K562 (cell line): Measurements from ENCODE around the gene ACADVL. TPM values are rescaled to one million over a fixed set of nuclear protein-coding genes. Genes with fewer than 3 reads are reported as not detected.

Source experiments
- ATAC-seq: fragments of 200-7000 bp; cut with Tn5 transposase; 3 replicates; pipeline ENCODE4 v1.9.1; 2020; ENCODE audit warnings: moderate library complexity
- BruUV-seq: library from RNA; stranded (reverse); fragments of 400-500 nt; replicated peaks from 2 replicates; lab custom pipeline; 2021; lab: Mats Ljungman, UMichigan
- CTCF ChIA-PET: fragments of 300-600 bp; formaldehyde crosslinking; extraction: SDS; loops from one replicate; lab custom pipeline; 2021; ENCODE audit warnings: low intra/inter-chr PET ratio; lab: Yijun Ruan, JAX
- POLR2A ChIA-PET: fragments of 300-600, 350-650 bp; sonication (Branson Sonifier 250); formaldehyde crosslinking; extraction: SDS; loops from one replicate; lab custom pipeline; 2021; ENCODE audit warnings: antibody characterized with exemption, inconsistent platforms; lab: Yijun Ruan, JAX
- DNase-seq, 4 experiments: peaks; one replicate each; pipeline versions ENCODE4 v3.0.0 to v3.0.0-alpha.2; 2011 to 2018; ENCODE audit warnings: low spot score in 3 of 4, mixed read lengths in 3 of 4; ENCODE audit errors: extremely low read depth in 1 of 4
- FAIRE-seq: peaks from 2 replicates; lab custom pipeline; 2011; peaks lifted over from hg19 to GRCh38; lab: Jason Lieb, UNC
- H2AFZ ChIP-seq: 2 replicates; pipeline ENCODE4 v1.6.0; 2011; ENCODE audit warnings: low read depth, low read length, control low read depth, inconsistent platforms
- H3K27ac ChIP-seq: fragments of 200-600 bp; 3 replicates; pipeline ENCODE4 v1.8.0; 2011; ENCODE audit warnings: low read depth, mild to moderate bottlenecking, control low read depth, inconsistent platforms, low read length, moderate library complexity, mixed read lengths; ENCODE audit errors: extremely low read depth
- H3K27me3 ChIP-seq, 2 experiments: fragments of 300-600 bp in 1 of 2; 2 replicates in 1 of 2; 3 replicates in 1 of 2; pipeline versions ENCODE4 v1.6.0 to v1.8.0; 2011; ENCODE audit warnings: inconsistent platforms in 2 of 2, low read length in 2 of 2, mild to moderate bottlenecking in 1 of 2, mixed read lengths in 1 of 2, moderate library complexity in 1 of 2; ENCODE audit not compliant: control insufficient read depth in 2 of 2, insufficient read depth in 2 of 2
- H3K36me3 ChIP-seq: fragments of 300-600 bp; 3 replicates; pipeline ENCODE4 v1.8.0; 2011; ENCODE audit warnings: mild to moderate bottlenecking, low read length, inconsistent platforms; ENCODE audit not compliant: control insufficient read depth, insufficient read depth
- H3K4me1 ChIP-seq, 2 experiments: fragments of 200-600 bp in 1 of 2; replicated peaks in 1 of 2; 2 replicates in 1 of 2; 3 replicates in 1 of 2; pipeline versions ENCODE4 v1.5.1 to v1.8.0; 2011; ENCODE audit warnings: inconsistent platforms in 2 of 2, low read length in 2 of 2, mild to moderate bottlenecking in 1 of 2, mixed read lengths in 1 of 2, moderate library complexity in 1 of 2; ENCODE audit not compliant: control insufficient read depth in 2 of 2, insufficient read depth in 2 of 2
- H3K4me2 ChIP-seq: 2 replicates; pipeline ENCODE4 v1.6.1; 2011; ENCODE audit warnings: low read length, control low read depth, inconsistent platforms, mixed read lengths; ENCODE audit not compliant: insufficient read depth
- H3K4me3 ChIP-seq: fragments of 200-600 bp; sonication (generic), shearing (Covaris generic); 2 replicates; pipeline ENCODE4 v1.5.1; 2016; ENCODE audit warnings: control low read depth, inconsistent platforms
- H3K79me2 ChIP-seq: fragments of 200-600 bp; 3 replicates; pipeline ENCODE4 v1.8.0; 2011; ENCODE audit warnings: low read length, inconsistent platforms; ENCODE audit not compliant: control insufficient read depth, insufficient read depth
- H3K9ac ChIP-seq, 2 experiments: 2 replicates each; pipeline versions ENCODE4 v1.6.0 to v1.6.1; 2011; ENCODE audit warnings: low read depth in 2 of 2, low read length in 2 of 2, control low read depth in 1 of 2, inconsistent platforms in 1 of 2, mild to moderate bottlenecking in 1 of 2, mixed read lengths in 1 of 2; ENCODE audit not compliant: insufficient read depth in 1 of 2
- H3K9me1 ChIP-seq: one replicate; pipeline ENCODE4 v1.6.0; 2011; ENCODE audit warnings: inconsistent platforms, mild to moderate bottlenecking, low read length, moderate library complexity; ENCODE audit not compliant: control insufficient read depth, insufficient read depth
- H3K9me3 ChIP-seq: replicated peaks from 2 replicates; pipeline ENCODE4 v1.5.1; 2011; ENCODE audit warnings: low read depth, low read length, inconsistent platforms; ENCODE audit not compliant: control insufficient read depth, insufficient read depth
- H4K20me1 ChIP-seq: replicated peaks from 2 replicates; pipeline ENCODE4 v1.6.1; 2011; ENCODE audit warnings: low read length, inconsistent platforms, mixed read lengths; ENCODE audit not compliant: control insufficient read depth, insufficient read depth
- AFF1 ChIP-seq, 2 experiments: fragments of 450-650 bp; IDR thresholded peaks; 2 replicates each; pipeline ENCODE4 v1.6.1; 2018; ENCODE audit warnings: mild to moderate bottlenecking in 2 of 2, low read depth in 1 of 2; ENCODE audit not compliant: partially characterized antibody in 2 of 2
- PTRF ChIP-seq: fragments of 450-650 bp; IDR thresholded peaks from 2 replicates; pipeline ENCODE4 v1.6.1; 2016; ENCODE audit warnings: mild to moderate bottlenecking, missing genetic modification characterization, missing compliant biosample characterization
- SMARCA4 ChIP-seq: fragments of 450-650 bp; IDR thresholded peaks from 2 replicates; pipeline ENCODE4 v1.6.1; 2016
- TAL1 ChIP-seq: fragments of 450-650 bp; IDR thresholded peaks from 2 replicates; pipeline ENCODE4 v1.6.1; 2016; ENCODE audit warnings: mild to moderate bottlenecking
- THAP12 ChIP-seq: fragments of 250-450 bp; sonication (Bioruptor Pico); IDR thresholded peaks from 2 replicates; pipeline ENCODE4 v1.9.0; 2021; ENCODE audit warnings: mild to moderate bottlenecking, inconsistent platforms
- THRA ChIP-seq: fragments of 450-650 bp; IDR thresholded peaks from 2 replicates; pipeline ENCODE4 v1.6.1; 2017; ENCODE audit warnings: mild to moderate bottlenecking, moderate library complexity
- U2AF1 ChIP-seq: fragments of 200-400 bp; formaldehyde crosslinking; optimal IDR thresholded peaks from 2 replicates; pipeline ENCODE3; 2017; ENCODE audit warnings: mild to moderate bottlenecking, low read depth, low read length, moderate library complexity
- USF1 ChIP-seq: sonication (generic); formaldehyde crosslinking; IDR thresholded peaks from 2 replicates; pipeline ENCODE4 v1.9.0; 2022; ENCODE audit warnings: mild to moderate bottlenecking, missing genetic modification reagents
- YBX1 ChIP-seq: fragments of 450-650 bp; IDR thresholded peaks from 2 replicates; pipeline ENCODE4 v1.7.1; 2016; ENCODE audit warnings: mild to moderate bottlenecking
- ZFP1 ChIP-seq: fragments of 450-650 bp; formaldehyde crosslinking; IDR thresholded peaks from 2 replicates; pipeline ENCODE4 v1.4.0; 2020; ENCODE audit warnings: mild to moderate bottlenecking, mixed read lengths
- ZNF23 ChIP-seq: fragments of 250-450 bp; sonication (Bioruptor Pico); IDR thresholded peaks from 2 replicates; pipeline ENCODE4 v1.4.0; 2020; ENCODE audit warnings: mild to moderate bottlenecking
- ZNF354B ChIP-seq: fragments of 250-450 bp; sonication (Bioruptor Pico); IDR thresholded peaks from 2 replicates; pipeline ENCODE4 v1.4.0; 2020
- ZNF780A ChIP-seq: fragments of 250-450 bp; sonication (Bioruptor Pico); IDR thresholded peaks from 2 replicates; pipeline ENCODE4 v1.5.0; 2021; ENCODE audit warnings: mild to moderate bottlenecking
- WGBS: fragments of 100-300 bp; shearing (Covaris generic); methylation state at CpG from one replicate; pipeline ENCODE4 v1.1.6; 2016; ENCODE audit warnings: low coverage, mixed read lengths; ENCODE audit not compliant: insufficient coverage; ENCODE audit errors: missing lambda C conversion rate; 5-methylcytosine and 5-hydroxymethylcytosine counted together
- in situ Hi-C: fragments of 300-500 bp; cut with MboI; formaldehyde crosslinking; loops from 4 replicates; pipeline ENCODE4 v1.15.0; 2018; ENCODE audit warnings: inconsistent platforms, mixed read lengths
- intact Hi-C: fragments of 100-400 bp; cut with micrococcal nuclease; formaldehyde crosslinking; loops from 2 replicates; pipeline ENCODE4 v1.14.2; 2022
- polyA plus RNA-seq, 8 experiments: library from polyadenylated mRNA; depleted of rRNA in 4 of 8; stranded (reverse) in 5 of 8; unstranded in 3 of 8; fragments of >200 nt; fragmentation: Nextera tagmentation in 2 of 8; fragmentation: Illumina TruSeq in 1 of 8; extraction: Ambion mirVana in 2 of 8; extraction: Trizol in 1 of 8; gene quantifications; 2 replicates each; pipeline versions ENCODE4 v1.2.1 to v1.2.3, GENCODE V29; 2011 to 2014; ENCODE audit warnings: inconsistent platforms in 1 of 8, missing spikeins in 1 of 8
- total RNA-seq, 7 experiments: library from RNA; depleted of rRNA in 6 of 7; stranded (reverse); fragments of >200 nt in 6 of 7; fragmentation: Illumina TruSeq in 2 of 7; extraction: Trizol in 2 of 7; gene quantifications; 2 replicates each; pipeline versions ENCODE4 v1.2.1 to v1.2.3, GENCODE V29; 2011 to 2021; ENCODE audit warnings: low replicate concordance in 1 of 7

ACADVL gene
- total and polyA plus RNA-seq, 9 of the 15 experiments (the other 6 are each of a cell fraction or from before 2014, with no cell fraction given) = 25.5 to 449 (median 214) TPM

- 0% methylated on average over 25 of the region's 55 CpGs for WGBS
- H3K9me1 ChIP-seq = no peaks in the 10 kb centered on the region
- H3K27ac ChIP-seq = peak within 1 kb of the TSS; percentile 96
- TSS peak; percentile 69 for BruUV-seq
- intact Hi-C loops = loop anchor here (2.0 kb wide), 1 partner anchor 14 kb away; the partner anchor contains the start of gene PHF23
- peak within 1 kb of the TSS; percentile 96 for H2AFZ ChIP-seq
- ChIA-PET POLR2A (interaction anchor here (0.9 to 1.7 kb wide), 3 partner anchors 11 to 14 kb away, joined by 3 to 16 read pairs (median 3); partner anchors contain the start of genes GABARAP and PHF23), CTCF (interaction anchor here (0.6 kb wide), 1 partner anchor 55 kb away, joined by 3 read pairs; the partner anchor contains the start of gene EIF5A)
- H4K20me1 ChIP-seq = no peaks in the 10 kb centered on the region
- H3K4me3 ChIP-seq = peak within 1 kb of the TSS; percentile 95
- no peak for FAIRE-seq
- H3K27me3 ChIP-seq = no peaks in the 10 kb centered on the region
- peak within 1 kb of the TSS; percentile 98 for H3K4me2 ChIP-seq
- peak within 1 kb of the TSS; percentile 97 to 98 for H3K9ac ChIP-seq
- peaks cover 57% of the 10 kb centered on the region for H3K79me2 ChIP-seq
- in situ Hi-C loops = no loop called here
- ATAC-seq = peak; percentile 82
- DNase-seq = peak; percentile 69 to 93 (median 84)
- H3K36me3 ChIP-seq = peaks cover 49% of the 10 kb centered on the region
- no peaks in the 10 kb centered on the region for H3K9me3 ChIP-seq
- H3K4me1 ChIP-seq = peaks cover 13 to 19% of the 10 kb centered on the region in 2 experiments; a peak in 4 of 5 replicates
- TF ChIP-seq USF1 (peak; percentile 33; the same call in 1 of the 2 replicates), THRA (no peak), AFF1 (IDR thresholded peaks at IDR 0.05; ENCODE audit: low read depth in 1 of 2, partially characterized antibody in 2 of 2) (peak in 1 of 2 experiments; percentile 50), ZNF23 (CRISPR knock-in tag) (no peak), YBX1 (no peak), ZFP1 (CRISPR knock-in tag) (no peak), SMARCA4 (peak; percentile 35; the same call in 1 of the 2 replicates), PTRF (tag) (no peak), THAP12 (CRISPR knock-in tag) (no peak), ZNF354B (CRISPR knock-in tag) (no peak), U2AF1 (no peak), ZNF780A (CRISPR knock-in tag) (no peak), TAL1 (no peak)
Observed at GRCh38 chr17:7252176-7253043, 32.7 kb downstream of the ACADVL start, which contains the start of gene ELP5. TSS of gene ELP5 (plus strand) at chr17:7252215. CDS start at chr17:7252551, 336 bp downstream.
